Upper lobe of right lung (tissue), 1 donor: ENCODE data around the gene FDPS. TPM values are rescaled to one million over a fixed set of nuclear protein-coding genes. Genes with fewer than 3 reads are reported as not detected.

Experiments used
- ATAC-seq: fragments of 200-7000 bp; cut with Tn5 transposase; one replicate; pipeline ENCODE4 v1.9.1; 2020; ENCODE audit warnings: mild to moderate bottlenecking, moderate library complexity
- DNase-seq: peaks from one replicate; pipeline ENCODE4 v3.0.0-alpha.2; 2020
- H3K27ac ChIP-seq: fragments of 200-600 bp; one replicate; pipeline ENCODE4 v1.8.0; 2022
- H3K27me3 ChIP-seq: fragments of 200-600 bp; one replicate; pipeline ENCODE4 v1.8.0; 2022; ENCODE audit warnings: mild to moderate bottlenecking
- H3K36me3 ChIP-seq: fragments of 200-600 bp; one replicate; pipeline ENCODE4 v1.8.0; 2022
- H3K4me1 ChIP-seq: fragments of 200-600 bp; one replicate; pipeline ENCODE4 v1.8.0; 2022
- H3K4me3 ChIP-seq: fragments of 200-600 bp; one replicate; pipeline ENCODE4 v1.8.0; 2022; ENCODE audit warnings: mild to moderate bottlenecking
- H3K9me3 ChIP-seq: fragments of 200-600 bp; one replicate; pipeline ENCODE4 v1.8.0; 2022
- intact Hi-C: fragments of 100-400 bp; cut with DNase I; formaldehyde crosslinking; loops from one replicate; pipeline ENCODE4 v1.11.0; 2022
- microRNA-seq: library from miRNA; unstranded; fragments of <30 nt; microRNA quantifications from one replicate; pipeline ENCODE4 v1.2.0, GENCODE V29; 2020; ENCODE audit warnings: borderline microRNAs expressed
- total RNA-seq: library from RNA; stranded (reverse); fragmentation: NEBNext Ultra II Directional; extraction: Animal tissue kit (Norgen Biotek cat#: 25700); gene quantifications from one replicate; pipeline ENCODE4 v1.2.1, GENCODE V29; 2021
- TF ChIP-seq, protein P1 (sequence below): fragments of 200-600 bp; IDR thresholded peaks from one replicate; pipeline ENCODE4 v1.8.0; 2022; ENCODE audit warnings: antibody characterized with exemption
- donor health status: DM: no; HTN: yes; CAD: no; lungs with severe emphysema.

The FDPS gene
- total RNA-seq, 1 donor from 2014 or later, result 225 TPM

DNA sequence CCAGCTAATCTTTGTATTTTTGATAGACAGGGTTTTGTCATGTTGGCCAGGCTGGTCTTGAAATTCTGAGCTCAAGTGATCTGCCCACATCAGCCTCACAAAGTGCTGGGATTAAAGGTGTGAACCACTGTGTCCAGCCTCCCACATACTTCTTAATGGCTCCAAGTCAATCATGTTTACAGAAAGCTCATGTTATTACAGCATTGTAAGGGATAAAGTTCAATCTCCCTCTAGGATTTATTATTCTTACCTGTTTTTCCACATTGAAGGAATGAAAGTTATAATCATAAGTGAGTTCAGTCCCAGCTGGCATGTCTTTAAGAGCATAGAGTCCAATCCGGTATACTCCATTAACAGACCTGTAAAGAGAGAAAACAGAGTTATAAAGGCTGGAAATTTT, 51.4 kb downstream of the FDPS start:
- H3K27me3 ChIP-seq, result no peaks in the 10 kb centered on the region
- H3K36me3 ChIP-seq, result peaks cover 65% of the 10 kb centered on the region
- TF ChIP-seq, protein P1, sequence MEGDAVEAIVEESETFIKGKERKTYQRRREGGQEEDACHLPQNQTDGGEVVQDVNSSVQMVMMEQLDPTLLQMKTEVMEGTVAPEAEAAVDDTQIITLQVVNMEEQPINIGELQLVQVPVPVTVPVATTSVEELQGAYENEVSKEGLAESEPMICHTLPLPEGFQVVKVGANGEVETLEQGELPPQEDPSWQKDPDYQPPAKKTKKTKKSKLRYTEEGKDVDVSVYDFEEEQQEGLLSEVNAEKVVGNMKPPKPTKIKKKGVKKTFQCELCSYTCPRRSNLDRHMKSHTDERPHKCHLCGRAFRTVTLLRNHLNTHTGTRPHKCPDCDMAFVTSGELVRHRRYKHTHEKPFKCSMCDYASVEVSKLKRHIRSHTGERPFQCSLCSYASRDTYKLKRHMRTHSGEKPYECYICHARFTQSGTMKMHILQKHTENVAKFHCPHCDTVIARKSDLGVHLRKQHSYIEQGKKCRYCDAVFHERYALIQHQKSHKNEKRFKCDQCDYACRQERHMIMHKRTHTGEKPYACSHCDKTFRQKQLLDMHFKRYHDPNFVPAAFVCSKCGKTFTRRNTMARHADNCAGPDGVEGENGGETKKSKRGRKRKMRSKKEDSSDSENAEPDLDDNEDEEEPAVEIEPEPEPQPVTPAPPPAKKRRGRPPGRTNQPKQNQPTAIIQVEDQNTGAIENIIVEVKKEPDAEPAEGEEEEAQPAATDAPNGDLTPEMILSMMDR, result no peak
- intact Hi-C loops, result no loop called here
- no peak overlapping the region for H3K27ac ChIP-seq
- no peak overlapping the region for H3K4me3 ChIP-seq
- no peak for ATAC-seq
- DNase-seq, result no peak
- no peaks in the 10 kb centered on the region for H3K9me3 ChIP-seq
- H3K4me1 ChIP-seq, result no peaks in the 10 kb centered on the region

Small RNAs within 50 kb of the gene (microRNA-seq; reads per million reads assigned to microRNA genes)
- not detected for gene MIR555

Other genes starting within 250 kb of the FDPS start
- 5.3 TPM for gene EFNA4, start 245.1 kb upstream of the FDPS start, total RNA-seq
- 1.0 TPM for gene EFNA3, start 230.0 kb upstream of the FDPS start, total RNA-seq
- gene EFNA1, start 181.0 kb upstream of the FDPS start, total RNA-seq, result 178 TPM
- 44.7 TPM for gene SLC50A1, start 173.0 kb upstream of the FDPS start, total RNA-seq
- 71.1 TPM for gene DPM3, start 168.3 kb upstream of the FDPS start, total RNA-seq
- gene KRTCAP2, start 135.6 kb upstream of the FDPS start, total RNA-seq, result 130 TPM
- gene TRIM46, start 135.0 kb upstream of the FDPS start, total RNA-seq, result 0.43 TPM
- 24.9 TPM for gene THBS3, start 101.0 kb upstream of the FDPS start, total RNA-seq
- gene MTX1, start 100.2 kb upstream of the FDPS start, total RNA-seq, result 28.4 TPM
- 27.8 TPM for gene ENTREP3, start 53.4 kb upstream of the FDPS start, total RNA-seq
- gene SCAMP3, start 46.5 kb upstream of the FDPS start, total RNA-seq, result 70.9 TPM
- gene CLK2, start 35.4 kb upstream of the FDPS start, total RNA-seq, result 51.2 TPM
- gene HCN3, start 31.4 kb upstream of the FDPS start, total RNA-seq, result 2.6 TPM
- gene PKLR, start 7.4 kb upstream of the FDPS start, total RNA-seq, result not detected
- 27.0 TPM for gene RUSC1, start 12.0 kb downstream of the FDPS start, total RNA-seq